Metanephros (tissue), 2 donors: Measurements from ENCODE around the gene CUL4A. TPM values are rescaled to one million over a fixed set of nuclear protein-coding genes. Genes with fewer than 3 reads are reported as not detected.

Experiments
- small RNA-seq: library from RNA; depleted of rRNA; stranded (forward); fragments of <200 nt; gene quantifications from one replicate; pipeline ENCODE3, GENCODE V24; 2014; ENCODE audit warnings: low replicate concordance
- total RNA-seq: library from RNA; depleted of rRNA; stranded (reverse); fragments of >200 nt; gene quantifications from one replicate; pipeline ENCODE4 v1.2.3, GENCODE V29; 2014

The CUL4A gene
- 96.5 TPM for total RNA-seq

GRCh38 chr13:113209336-113209758, at the start of gene CUL4A:
Gene CUL4A, plus strand, starts transcription at chr13:113209613. Its CDS starts 15 bp downstream, at chr13:113209628.

GRCh38 chr13:113208421-113209335, 735 bp upstream of the CUL4A start, which contains the start of gene PCID2:
Gene PCID2, minus strand, starts transcription at chr13:113208669. Its CDS starts 35 bp downstream, at chr13:113208634.

GRCh38 chr13:113296823-113297369, 87.5 kb downstream of the CUL4A start, which contains the start of gene LAMP1:
Gene LAMP1, plus strand, starts transcription at chr13:113297239. Its CDS starts 196 bp downstream, at chr13:113297435.

Small RNA genes lying within 50 kb of the gene (small RNA-seq; reads per million reads assigned to genes)
- gene AL137002.1 (not detected), gene MIR8075 (not detected)

Other genes starting within 250 kb of the CUL4A start
- 40.5 TPM for gene MCF2L, start 240.4 kb upstream of the CUL4A start, total RNA-seq
- 2.6 TPM for gene F7, start 103.8 kb upstream of the CUL4A start, total RNA-seq
- gene F10, start 86.8 kb upstream of the CUL4A start, total RNA-seq: 16.6 TPM
- 0.58 TPM for gene PROZ, start 51.0 kb upstream of the CUL4A start, total RNA-seq
- gene PCID2, start 944 bp upstream of the CUL4A start, total RNA-seq: 58.0 TPM
- gene LAMP1, start 87.6 kb downstream of the CUL4A start, total RNA-seq: 118 TPM
- 14.1 TPM for gene GRTP1, start 154.5 kb downstream of the CUL4A start, total RNA-seq
- gene ADPRHL1, start 243.9 kb downstream of the CUL4A start, total RNA-seq: 20.1 TPM